ENCODE measurements around the gene CHST9.

- no peak for TF ChIP-seq CTCF (IDR thresholded peaks at IDR 0.05)
- TF ChIP-seq POLR2A (IDR thresholded peaks at IDR 0.05) = no peak
These were observed 290.7 kb downstream of the CHST9 start for GRCh38 chr18:26894426-26894825.

Measured in adrenal gland (tissue), 5 donors.